NCI-H187 (cell line): ENCODE data around the gene EYA4.

Source experiments
- DNase-seq, 2 experiments: peaks; one replicate each; lab custom pipeline; 2025; lab: John Stamatoyannopoulos, UW

The EYA4 gene

GRCh38 chr6:133456944-133457343 is 215.8 kb downstream of the EYA4 start:
- no peak for DNase-seq

GRCh38 chr6:133460101-133460500 is 218.9 kb downstream of the EYA4 start:
- DNase-seq: no peak

GRCh38 chr6:133463790-133464189 is 222.6 kb downstream of the EYA4 start:
- DNase-seq: no peak

- no peak for DNase-seq
These were observed 225.5 kb downstream of the EYA4 start for GRCh38 chr6:133466680-133467079.

GRCh38 chr6:133467231-133467981 is 226.2 kb downstream of the EYA4 start:
- DNase-seq: no peak

GRCh38 chr6:133467982-133468380 is 226.8 kb downstream of the EYA4 start:
- no peak for DNase-seq

- DNase-seq: no peak
These were observed 227.4 kb downstream of the EYA4 start for GRCh38 chr6:133468591-133468990.

GRCh38 chr6:133474516-133474915 is 233.4 kb downstream of the EYA4 start:
- no peak for DNase-seq

- no peak for DNase-seq
These were observed 237.5 kb downstream of the EYA4 start for GRCh38 chr6:133478673-133479072.

- DNase-seq: no peak
These were observed 246.0 kb downstream of the EYA4 start for GRCh38 chr6:133487174-133487573.

GRCh38 chr6:133495205-133495903 is 254.2 kb downstream of the EYA4 start:
- no peak for DNase-seq

GRCh38 chr6:133499662-133500061 is 258.5 kb downstream of the EYA4 start:
- no peak for DNase-seq

GRCh38 chr6:133501675-133502270 is 260.6 kb downstream of the EYA4 start:
- DNase-seq: no peak

- DNase-seq: no peak
These were observed 261.5 kb downstream of the EYA4 start for GRCh38 chr6:133502441-133503335.

GRCh38 chr6:133503336-133503729 is 262.2 kb downstream of the EYA4 start:
- DNase-seq: no peak

- DNase-seq: no peak
These were observed 263.0 kb downstream of the EYA4 start for GRCh38 chr6:133504158-133504557.

GRCh38 chr6:133504761-133505160 is 263.6 kb downstream of the EYA4 start:
- DNase-seq: no peak

- DNase-seq: no peak
These were observed 264.5 kb downstream of the EYA4 start for GRCh38 chr6:133505681-133506080.

GRCh38 chr6:133512410-133513016 is 271.4 kb downstream of the EYA4 start:
- DNase-seq: peak; percentile 10 to 14

- DNase-seq: no peak
These were observed 282.7 kb downstream of the EYA4 start for GRCh38 chr6:133523816-133524215.

GRCh38 chr6:133526436-133526835 is 285.3 kb downstream of the EYA4 start:
- no peak for DNase-seq

- DNase-seq: no peak
These were observed 287.4 kb downstream of the EYA4 start for GRCh38 chr6:133528566-133528965.
